BJ (cell line): ENCODE measurements around the gene ZNF135. TPM values are rescaled to one million over a fixed set of nuclear protein-coding genes. Genes with fewer than 3 reads are reported as not detected.

Experiments
- CTCF ChIA-PET: fragments of 350-600 bp; formaldehyde crosslinking; extraction: SDS; loops from one replicate; lab custom pipeline; 2021; ENCODE audit warnings: antibody characterized with exemption, inconsistent platforms; lab: Yijun Ruan, JAX
- POLR2A ChIA-PET: fragments of 300-600 bp; sonication (Branson Sonifier 250); formaldehyde crosslinking; extraction: SDS; loops from one replicate; lab custom pipeline; 2021; ENCODE audit warnings: antibody characterized with exemption; lab: Charles Lee
- DNase-seq: peaks from one replicate; pipeline ENCODE4 v3.0.0-alpha.2; 2011; ENCODE audit warnings: low read depth
- H3K27me3 ChIP-seq: 2 replicates; pipeline ENCODE4 v1.6.0; 2011; ENCODE audit warnings: low read length; ENCODE audit not compliant: control insufficient read depth, insufficient read depth
- H3K36me3 ChIP-seq: 2 replicates; pipeline ENCODE4 v1.5.1; 2011; ENCODE audit warnings: low read length; ENCODE audit not compliant: control insufficient read depth, insufficient read depth
- H3K4me3 ChIP-seq: 2 replicates; pipeline ENCODE4 v1.5.1; 2011; ENCODE audit warnings: low read depth, mild to moderate bottlenecking, control low read depth, low read length
- CTCF ChIP-seq: IDR thresholded peaks from 2 replicates; pipeline ENCODE4 v1.5.1; 2011; ENCODE audit warnings: low read depth, mild to moderate bottlenecking, control low read depth, inconsistent platforms, low read length, moderate library complexity; ENCODE audit not compliant: insufficient read depth
- polyA plus RNA-seq: library from polyadenylated mRNA; depleted of rRNA; stranded (reverse); fragments of >200 nt; gene quantifications from 2 replicates; pipeline ENCODE4 v1.2.3, GENCODE V29; 2011

The ZNF135 gene
- polyA plus RNA-seq, 1 experiment: 6.8 TPM

- CTCF ChIA-PET: no interaction called here
- peak overlapping the region; percentile 33 for H3K4me3 ChIP-seq
Observed at GRCh38 chr19:58034477-58034793, 24.6 kb upstream of the ZNF135 start.

GRCh38 chr19:58035863-58036262, 23.2 kb upstream of the ZNF135 start:
- CTCF ChIA-PET: no interaction called here
- no peaks in the 10 kb centered on the region for H3K27me3 ChIP-seq

More at GRCh38 chr19:58034477-58034793, 24.6 kb upstream of the ZNF135 start:
- DNase-seq: no peak
- H3K36me3 ChIP-seq: no peaks in the 10 kb centered on the region
- H3K27me3 ChIP-seq: no peaks in the 10 kb centered on the region
- POLR2A ChIA-PET: no interaction called here
- TF ChIP-seq CTCF: no peak

GRCh38 chr19:58037927-58038687, 21.0 kb upstream of the ZNF135 start:
- H3K27me3 ChIP-seq: no peaks in the 10 kb centered on the region
- no peaks in the 10 kb centered on the region for H3K36me3 ChIP-seq
- no peak for DNase-seq
- CTCF ChIA-PET: no interaction called here
- POLR2A ChIA-PET: no interaction called here
- TF ChIP-seq CTCF: no peak
- H3K4me3 ChIP-seq: no peak overlapping the region

More at GRCh38 chr19:58035863-58036262, 23.2 kb upstream of the ZNF135 start:
- Histone ChIP-seq H3K36me3 (no peaks in the 10 kb centered on the region), H3K4me3 (no peak overlapping the region)
- no peak for TF ChIP-seq CTCF
- no peak for DNase-seq
- POLR2A ChIA-PET: no interaction called here

- POLR2A ChIA-PET: no interaction called here
- CTCF ChIA-PET: no interaction called here
- DNase-seq: no peak
- no peak overlapping the region for H3K4me3 ChIP-seq
- H3K36me3 ChIP-seq: no peaks in the 10 kb centered on the region
- no peak for TF ChIP-seq CTCF
- no peaks in the 10 kb centered on the region for H3K27me3 ChIP-seq
Observed at GRCh38 chr19:58038688-58039204, 20.3 kb upstream of the ZNF135 start.

- H3K27me3 ChIP-seq: no peaks in the 10 kb centered on the region
- no peak overlapping the region for H3K4me3 ChIP-seq
- no peaks in the 10 kb centered on the region for H3K36me3 ChIP-seq
- ChIA-PET CTCF (no interaction called here), POLR2A (no interaction called here)
- TF ChIP-seq CTCF: no peak
- DNase-seq: no peak
Observed at GRCh38 chr19:58040751-58041525, 18.1 kb upstream of the ZNF135 start.
